ENCODE results near the gene SKAP1.
"Not testable (repeated sequence)": the region's sequence is repeated elsewhere in the genome, so short reads cannot be mapped to it uniquely, and the experiment has no call there.

Gene SKAP1

GRCh38 chr17:48240122-48240521 is 189.9 kb downstream of the SKAP1 start:
- no peak for DNase-seq

- no peak for DNase-seq
Measured at GRCh38 chr17:48239603-48239995, 190.4 kb downstream of the SKAP1 start.

GRCh38 chr17:48238933-48239602 is 190.9 kb downstream of the SKAP1 start:
- no peak for DNase-seq

GRCh38 chr17:48237456-48237855 is 192.6 kb downstream of the SKAP1 start:
- no peak for DNase-seq

GRCh38 chr17:48236681-48237134 is 193.3 kb downstream of the SKAP1 start:
- DNase-seq, result no peak

- DNase-seq, result no peak
Measured at GRCh38 chr17:48234922-48235321, 195.1 kb downstream of the SKAP1 start.

- no peak for DNase-seq
Measured at GRCh38 chr17:48231995-48232959, 197.7 kb downstream of the SKAP1 start.

- no peak for DNase-seq
Measured at GRCh38 chr17:48229936-48230335, 200.1 kb downstream of the SKAP1 start.

GRCh38 chr17:48228720-48229119 is 201.3 kb downstream of the SKAP1 start:
- no peak for DNase-seq

GRCh38 chr17:48225725-48226567 is 204.1 kb downstream of the SKAP1 start:
- DNase-seq, result no peak

GRCh38 chr17:48223945-48224344 is 206.1 kb downstream of the SKAP1 start:
- no peak for DNase-seq

GRCh38 chr17:48219617-48220016 is 210.4 kb downstream of the SKAP1 start:
- DNase-seq, result no peak

- no peak for DNase-seq
Measured at GRCh38 chr17:48215583-48216139, 214.4 kb downstream of the SKAP1 start.

- DNase-seq, result no peak
Measured at GRCh38 chr17:48213797-48214196, 216.2 kb downstream of the SKAP1 start.

- no peak for DNase-seq
Measured at GRCh38 chr17:48211787-48212186, 218.2 kb downstream of the SKAP1 start.

- DNase-seq, result no peak
Measured at GRCh38 chr17:48211011-48211410, 219.0 kb downstream of the SKAP1 start.

GRCh38 chr17:48209973-48210372 is 220.0 kb downstream of the SKAP1 start:
- DNase-seq, result no peak

GRCh38 chr17:48207776-48208544 is 222.1 kb downstream of the SKAP1 start:
- no peak for DNase-seq

- not testable (repeated sequence) for DNase-seq
Measured at GRCh38 chr17:48207036-48207435, 223.0 kb downstream of the SKAP1 start.

- no peak for DNase-seq
Measured at GRCh38 chr17:48202959-48203358, 227.1 kb downstream of the SKAP1 start.

- no peak for DNase-seq
Measured at GRCh38 chr17:48198950-48199541, 231.0 kb downstream of the SKAP1 start.

- DNase-seq, result no peak
Measured at GRCh38 chr17:48195910-48196309, 234.1 kb downstream of the SKAP1 start.

Measured in activated CD8-positive, alpha-beta memory T cell treated with anti-CD3 and anti-CD28 coated beads for 24 hours (primary cell).